Activated T-cell treated with anti-CD3 and anti-CD28 coated beads, Interleukin-2, amount 50 U/mL, for 4 hours (primary cell): ENCODE data around the gene ADGRD2. TPM values are rescaled to one million over a fixed set of nuclear protein-coding genes. Genes with fewer than 3 reads are reported as not detected.
A peak's percentile ranks its signal among the peaks of the same experiment; 100 is the strongest.

Experiments used
- ATAC-seq, 2 donors: fragments of 200-7000 bp; cut with Tn5 transposase; one replicate each; pipeline ENCODE4 v1.10.0; 2021
- DNase-seq: peaks from one replicate; pipeline ENCODE4 v3.0.0-alpha.2; 2020
- H3K27me3 Mint-ChIP-seq: one replicate; pipeline ENCODE4 v1.8.0; 2021; ENCODE audit warnings: low read depth, mixed read lengths
- H3K36me3 Mint-ChIP-seq: one replicate; pipeline ENCODE4 v1.8.0; 2022; ENCODE audit warnings: mixed read lengths; ENCODE audit not compliant: insufficient read depth
- H3K4me1 Mint-ChIP-seq: one replicate; pipeline ENCODE4 v1.8.0; 2021; ENCODE audit warnings: low read depth, mixed read lengths
- H3K4me3 Mint-ChIP-seq: one replicate; pipeline ENCODE4 v1.8.0; 2021; ENCODE audit warnings: mild to moderate bottlenecking, moderate library complexity, mixed read lengths
- H3K9me3 Mint-ChIP-seq: one replicate; pipeline ENCODE4 v1.8.0; 2021; ENCODE audit warnings: mixed read lengths
- total RNA-seq, 3 donors: library from RNA; stranded (reverse); gene quantifications; one replicate each; pipeline ENCODE4 v1.2.1, GENCODE V29; 2021

ADGRD2 gene
- total RNA-seq, 3 donors from 2014 or later = not detected

DNA sequence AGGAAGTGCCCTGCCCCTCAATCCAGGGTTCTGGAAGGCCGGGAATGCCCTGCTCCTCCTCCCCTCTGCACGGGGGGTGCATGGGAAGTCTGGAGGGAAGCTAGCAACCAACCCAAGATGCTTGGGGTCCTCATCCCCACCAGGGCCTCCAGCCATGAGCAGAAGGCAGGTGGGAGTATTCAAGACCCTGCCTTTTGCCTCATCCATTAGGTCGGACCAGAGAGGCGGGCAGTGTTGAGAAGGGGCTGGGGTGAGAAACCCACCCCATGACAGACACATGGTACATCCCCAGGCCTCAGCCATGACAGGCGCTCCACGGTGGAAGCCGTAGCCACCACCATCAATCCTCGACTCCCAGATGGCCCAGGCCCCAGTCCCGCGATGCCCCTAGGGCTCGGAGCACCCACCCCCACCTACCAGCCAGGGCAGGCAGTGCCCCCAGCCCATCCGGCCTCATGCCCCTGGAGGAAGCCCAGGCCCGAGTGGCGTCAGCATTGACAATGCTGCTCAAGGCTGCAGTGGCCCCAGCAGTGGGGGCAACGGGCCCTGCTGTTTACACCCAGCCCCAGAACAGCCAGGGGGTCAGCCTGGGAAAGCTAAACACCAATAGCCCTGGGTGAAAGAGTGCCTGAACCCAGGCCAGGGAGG is 48.4 kb downstream of the ADGRD2 start:
- H3K27me3 Mint-ChIP-seq = peaks cover 22% of the 10 kb centered on the region
- no peak overlapping the region for H3K4me3 Mint-ChIP-seq
- H3K36me3 Mint-ChIP-seq = no peaks in the 10 kb centered on the region
- no peaks in the 10 kb centered on the region for H3K9me3 Mint-ChIP-seq
- no peak for DNase-seq
- ATAC-seq = no peak
- peaks cover 11% of the 10 kb centered on the region for H3K4me1 Mint-ChIP-seq

DNA sequence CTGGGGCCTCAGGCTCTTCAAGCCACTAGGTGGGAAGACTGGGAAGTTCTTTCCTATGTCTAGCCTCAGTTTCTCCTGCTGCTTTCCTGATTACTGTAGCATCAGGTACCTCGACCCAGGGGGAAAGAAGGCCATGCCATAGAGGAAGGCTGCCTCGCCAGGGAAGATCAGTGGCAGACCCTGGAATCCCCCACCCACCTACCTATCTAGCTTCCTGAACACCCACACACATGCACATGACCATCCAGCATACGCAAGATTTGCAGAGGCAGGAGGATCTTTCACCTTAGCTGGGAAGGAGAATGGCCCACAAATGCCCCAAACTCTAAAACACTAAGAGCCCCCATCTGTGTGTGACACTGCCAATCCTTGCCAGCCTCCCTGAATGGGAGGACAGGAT is 49.0 kb downstream of the ADGRD2 start:
- Mint-ChIP-seq H3K36me3 (no peaks in the 10 kb centered on the region), H3K9me3 (no peaks in the 10 kb centered on the region), H3K4me1 (peaks cover 16% of the 10 kb centered on the region), H3K4me3 (no peak overlapping the region), H3K27me3 (peaks cover 27% of the 10 kb centered on the region)
- no peak for ATAC-seq
- DNase-seq = no peak

DNA sequence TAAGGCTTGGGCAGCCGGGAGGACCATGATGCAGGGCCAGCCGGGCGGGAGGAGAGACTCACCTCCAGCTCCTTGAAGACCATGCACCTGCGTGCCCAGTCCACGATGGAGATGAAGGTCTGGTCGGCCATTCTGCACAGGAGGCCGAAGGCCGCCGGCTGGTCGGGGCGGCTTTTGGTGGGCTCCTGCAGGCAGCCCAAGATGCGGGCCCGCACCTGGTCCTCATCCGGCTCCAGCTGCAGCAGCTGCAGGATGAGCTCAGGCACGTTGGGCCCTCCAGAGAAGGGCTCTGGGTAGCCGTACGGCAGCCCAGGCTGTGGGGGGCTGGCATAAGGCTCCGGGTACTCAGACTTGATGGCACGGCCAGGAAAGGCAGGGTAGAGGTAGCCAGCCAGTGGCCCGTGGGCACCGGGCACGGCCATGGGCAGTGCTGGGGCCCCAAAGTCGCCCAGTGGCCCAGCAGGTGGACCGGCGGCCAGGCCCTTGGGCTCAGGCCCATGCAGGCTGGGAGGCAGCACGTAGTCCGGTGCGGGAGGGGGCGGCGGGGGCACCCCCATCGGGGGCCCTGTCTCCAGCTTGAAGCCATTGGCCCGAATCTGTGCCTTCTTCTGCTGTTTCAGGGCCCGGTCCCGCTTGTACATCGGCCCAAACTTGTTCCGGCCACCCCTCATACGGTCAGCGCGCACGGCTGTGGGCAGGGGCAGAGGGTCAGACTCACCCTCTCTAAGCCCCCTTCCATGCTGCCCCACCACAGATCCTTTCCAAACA is 50.0 kb downstream of the ADGRD2 start:
- no peaks in the 10 kb centered on the region for H3K9me3 Mint-ChIP-seq
- no peak for DNase-seq
- H3K4me1 Mint-ChIP-seq = peaks cover 16% of the 10 kb centered on the region
- H3K36me3 Mint-ChIP-seq = no peaks in the 10 kb centered on the region
- no peak overlapping the region for H3K4me3 Mint-ChIP-seq
- no peak for ATAC-seq
- H3K27me3 Mint-ChIP-seq = peaks cover 29% of the 10 kb centered on the region

DNA sequence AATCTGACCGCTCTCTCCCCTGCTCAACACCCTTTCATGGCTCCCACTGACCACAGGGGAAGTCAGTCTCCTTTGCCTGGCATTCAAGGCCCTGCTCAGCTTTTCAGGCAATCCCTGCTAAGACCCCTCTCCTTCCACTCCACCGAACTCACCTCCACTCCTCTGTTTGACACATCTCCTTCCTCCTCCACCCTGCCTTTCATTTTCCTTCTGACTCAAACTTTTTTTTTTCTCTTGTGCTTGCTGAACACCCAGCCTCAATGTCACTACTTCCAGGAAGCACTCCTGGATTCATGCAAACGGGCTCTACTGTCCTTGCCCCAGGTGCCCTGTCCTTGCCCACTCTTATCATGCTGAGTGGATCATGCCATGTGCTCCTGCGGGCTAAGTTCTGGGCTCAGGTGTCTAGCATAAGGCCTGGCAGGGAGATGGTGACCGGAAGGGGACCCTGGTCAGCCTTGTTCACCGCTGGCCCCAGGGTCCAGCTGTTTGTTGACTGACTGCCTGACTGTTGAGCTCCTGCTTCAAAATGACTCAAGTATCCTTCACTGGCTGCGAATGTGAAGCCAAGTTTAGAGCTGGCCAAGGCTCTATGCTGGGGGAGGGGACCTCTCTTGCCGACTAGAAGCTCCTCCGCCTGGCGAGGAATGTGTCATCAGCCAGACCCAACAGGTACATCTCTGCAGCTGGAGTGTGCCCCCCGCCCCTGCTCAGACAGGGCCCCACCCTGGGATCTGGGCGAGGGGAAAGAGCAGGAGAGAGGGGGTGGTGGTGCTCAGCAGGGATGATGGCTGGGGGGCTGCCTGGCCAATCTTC is 50.8 kb downstream of the ADGRD2 start:
- no peak for DNase-seq
- H3K36me3 Mint-ChIP-seq = no peaks in the 10 kb centered on the region
- no peaks in the 10 kb centered on the region for H3K9me3 Mint-ChIP-seq
- peaks cover 35% of the 10 kb centered on the region for H3K27me3 Mint-ChIP-seq
- H3K4me1 Mint-ChIP-seq = peaks cover 12% of the 10 kb centered on the region
- H3K4me3 Mint-ChIP-seq = no peak overlapping the region
- ATAC-seq = no peak

DNA sequence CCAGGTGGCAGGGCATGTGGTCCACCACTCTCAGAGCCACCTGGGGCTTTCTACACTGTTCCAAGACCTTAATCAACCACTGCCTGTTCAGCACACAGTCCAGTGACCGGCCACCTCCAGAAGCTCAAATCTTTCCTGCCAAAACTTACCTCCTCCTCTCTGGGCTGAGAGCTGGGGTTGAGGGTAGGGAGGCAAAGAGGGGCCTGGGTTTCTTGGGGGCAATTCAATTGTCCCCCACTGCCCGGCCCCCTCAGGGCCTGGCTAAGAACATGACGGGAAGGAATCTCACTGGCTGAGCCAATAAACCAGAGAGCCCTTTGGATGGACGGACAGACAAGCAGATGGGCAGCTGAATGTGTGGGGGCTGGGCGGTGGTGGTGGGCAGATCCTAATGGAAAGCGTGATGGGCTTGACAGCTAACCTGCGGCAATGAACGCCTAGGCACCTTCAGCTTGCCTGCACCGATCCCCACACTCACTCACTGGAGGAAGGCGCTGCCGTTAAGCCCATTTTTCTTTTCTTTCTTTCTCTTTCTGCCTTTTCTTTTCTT is 51.6 kb downstream of the ADGRD2 start:
- Mint-ChIP-seq H3K4me1 (peaks cover 8% of the 10 kb centered on the region), H3K36me3 (no peaks in the 10 kb centered on the region), H3K4me3 (no peak overlapping the region), H3K27me3 (peaks cover 43% of the 10 kb centered on the region), H3K9me3 (no peaks in the 10 kb centered on the region)
- ATAC-seq = no peak
- DNase-seq = no peak

DNA sequence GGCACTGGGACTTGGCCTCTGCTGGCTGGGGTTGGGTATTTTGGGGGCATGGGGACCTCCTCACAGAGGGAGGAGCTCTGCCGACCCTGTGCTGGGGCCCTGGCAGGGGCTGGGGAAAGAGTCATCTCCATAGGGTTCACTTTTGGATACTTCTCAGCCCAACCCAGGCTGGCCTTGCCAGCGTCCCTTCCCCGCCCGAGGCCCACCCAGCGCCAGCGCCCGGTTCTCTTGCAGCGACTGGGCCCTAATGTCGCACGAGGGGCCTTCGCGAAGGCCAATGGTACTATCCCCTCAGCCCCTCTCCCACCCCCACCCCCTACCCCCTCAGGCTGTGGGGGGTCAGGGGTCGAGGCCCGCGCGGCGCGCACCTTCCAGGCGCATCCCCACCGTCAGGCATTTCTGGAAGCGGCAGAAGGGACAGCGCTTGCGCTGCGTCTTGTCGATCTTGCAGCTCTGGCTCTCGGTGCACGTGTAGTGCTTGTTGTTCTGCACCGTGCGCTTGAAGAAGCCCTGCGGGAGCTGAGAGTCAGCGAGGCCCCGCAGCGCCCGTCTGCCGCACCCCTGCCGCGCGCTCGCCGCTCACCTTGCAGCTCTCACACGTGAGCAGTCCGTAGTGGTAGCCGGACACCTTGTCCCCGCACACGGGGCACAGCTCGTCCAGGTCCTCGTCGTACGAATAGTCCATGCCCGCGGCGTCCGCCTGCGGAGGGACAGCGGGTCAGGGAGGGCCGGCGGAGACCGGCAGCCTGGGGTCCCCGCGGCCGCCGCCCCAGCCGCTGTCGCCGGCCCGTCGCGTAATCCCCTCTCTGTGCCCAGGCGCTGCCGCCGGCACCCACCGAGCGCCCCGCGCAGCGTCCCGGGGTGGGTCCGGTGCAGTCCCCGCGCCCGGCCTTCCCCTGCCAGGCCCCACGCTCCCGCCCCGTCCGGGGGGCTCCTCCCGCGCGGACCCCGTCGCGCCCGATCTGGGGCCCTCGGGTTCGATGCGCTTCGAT is 52.8 kb downstream of the ADGRD2 start:
- Mint-ChIP-seq H3K4me3 (no peak overlapping the region), H3K9me3 (no peaks in the 10 kb centered on the region), H3K36me3 (no peaks in the 10 kb centered on the region), H3K27me3 (peaks cover 41% of the 10 kb centered on the region), H3K4me1 (peaks cover 8% of the 10 kb centered on the region)
- no peak for ATAC-seq
- no peak for DNase-seq

DNA sequence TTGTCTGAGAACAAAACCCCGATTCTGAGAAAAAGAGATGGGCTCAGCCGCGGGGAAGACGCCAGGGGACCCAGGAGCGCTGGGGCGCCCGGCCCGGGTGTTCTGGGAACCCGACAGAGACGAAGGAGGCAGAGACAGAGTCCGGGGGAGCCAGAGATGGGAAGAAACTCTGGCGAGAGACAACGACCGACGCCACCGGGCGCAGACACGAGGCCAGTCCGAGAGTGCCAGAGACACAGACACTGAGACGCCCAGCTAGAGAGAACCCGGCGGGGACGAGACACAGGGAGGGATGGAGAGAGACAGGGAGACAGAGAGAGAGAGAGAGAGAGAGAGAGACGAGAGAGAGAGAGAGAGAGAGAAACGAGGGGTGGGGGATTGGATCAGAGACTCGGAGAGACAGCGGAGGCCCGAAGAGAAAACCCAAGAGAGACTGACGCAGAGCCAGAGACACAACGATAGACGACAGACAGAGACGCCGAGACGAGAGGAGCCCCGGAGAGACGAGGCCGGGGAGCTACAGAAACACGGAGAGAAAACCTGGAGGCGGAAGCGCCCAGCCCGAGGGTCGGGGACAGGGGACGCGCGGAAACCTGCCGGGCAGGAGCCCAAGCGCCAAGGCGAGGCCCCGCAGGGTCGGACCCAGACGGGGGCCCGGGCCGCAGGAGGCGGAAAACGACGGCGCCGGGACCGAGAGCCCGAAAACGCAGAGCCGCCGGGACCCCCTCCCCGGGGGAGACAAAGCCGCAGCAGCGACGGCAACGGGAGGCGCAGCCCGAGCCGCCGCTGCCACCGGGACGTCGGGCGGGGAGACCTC is 53.7 kb downstream of the ADGRD2 start:
- no peak for DNase-seq
- peaks cover 41% of the 10 kb centered on the region for H3K27me3 Mint-ChIP-seq
- H3K4me3 Mint-ChIP-seq = peak overlapping the region; percentile 74
- no peaks in the 10 kb centered on the region for H3K36me3 Mint-ChIP-seq
- no peaks in the 10 kb centered on the region for H3K9me3 Mint-ChIP-seq
- peaks cover 8% of the 10 kb centered on the region for H3K4me1 Mint-ChIP-seq
- ATAC-seq = no peak

DNA sequence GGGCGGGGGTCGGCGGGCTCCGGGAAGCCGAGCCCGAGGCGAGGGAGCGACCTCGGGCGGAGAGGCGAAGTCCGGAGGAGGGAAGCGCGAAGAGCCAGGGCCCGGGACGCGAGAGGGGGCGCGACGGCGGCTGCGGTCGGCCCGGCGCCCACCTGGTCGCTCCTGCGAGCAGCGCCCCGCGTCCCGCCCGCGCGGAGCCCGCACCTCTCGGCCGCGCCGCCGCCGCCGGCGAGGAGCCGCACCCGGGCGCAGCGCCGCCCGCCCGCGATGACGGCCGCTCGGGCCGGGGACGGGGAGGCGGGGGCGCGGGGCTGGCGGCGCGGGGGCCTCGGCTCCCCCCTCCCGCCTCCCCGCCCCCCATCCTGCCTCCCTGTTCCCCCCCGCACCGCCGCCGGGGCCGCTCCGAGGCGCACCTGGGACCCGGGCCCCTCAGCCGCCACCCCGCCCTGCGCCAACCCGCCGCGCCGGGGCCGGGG is 54.3 kb downstream of the ADGRD2 start:
- H3K4me1 Mint-ChIP-seq = peaks cover 5% of the 10 kb centered on the region
- ATAC-seq (peak; percentile 14 to 32), DNase-seq (no peak)
- no peaks in the 10 kb centered on the region for H3K9me3 Mint-ChIP-seq
- H3K27me3 Mint-ChIP-seq = peaks cover 39% of the 10 kb centered on the region
- H3K36me3 Mint-ChIP-seq = no peaks in the 10 kb centered on the region
- H3K4me3 Mint-ChIP-seq = no peak overlapping the region

DNA sequence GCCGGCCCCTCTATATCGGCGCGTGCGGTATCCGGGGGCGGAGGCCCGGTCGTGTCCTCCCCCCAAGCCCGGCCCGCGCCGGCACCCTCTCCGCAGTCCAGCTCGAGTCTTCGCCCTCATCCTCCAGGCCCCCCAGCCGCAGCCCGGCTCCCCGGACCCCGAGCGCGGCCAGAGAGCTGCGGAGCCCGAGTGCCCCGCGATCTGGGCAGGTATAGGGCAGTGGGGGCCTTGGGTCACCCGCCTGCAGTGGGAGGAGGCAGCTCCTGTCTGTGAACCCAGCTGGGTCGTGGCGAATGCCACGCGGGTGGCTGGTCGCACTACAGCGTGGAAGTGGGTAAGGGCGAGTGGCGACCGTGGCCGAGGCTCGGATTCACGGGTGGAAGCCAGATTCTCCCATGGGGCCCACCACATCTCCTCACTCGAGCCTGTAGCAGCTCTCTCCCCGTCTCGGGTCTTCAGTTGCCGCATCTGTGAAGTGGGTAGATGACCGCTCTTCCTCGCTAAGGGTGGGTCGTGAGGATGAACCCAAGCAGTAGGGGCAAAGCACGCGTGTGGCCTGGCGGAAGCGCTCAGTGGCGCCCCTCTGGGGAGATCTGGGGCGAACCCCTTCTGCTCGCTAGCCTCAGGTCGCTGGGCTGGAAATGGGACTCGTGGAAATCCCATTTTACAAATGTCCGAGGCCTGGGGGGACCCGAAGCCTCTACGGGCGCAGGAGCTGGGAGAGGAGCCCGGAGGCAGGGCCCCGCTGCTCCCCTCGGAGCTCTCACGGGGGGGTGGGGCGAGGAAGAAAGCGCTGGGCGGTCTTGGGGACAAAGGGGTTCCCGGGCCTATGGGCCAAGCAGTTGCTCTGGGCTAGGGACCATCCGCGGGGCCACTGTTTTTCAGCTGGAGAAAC is 55.0 kb downstream of the ADGRD2 start:
- H3K27me3 Mint-ChIP-seq = peaks cover 37% of the 10 kb centered on the region
- H3K4me1 Mint-ChIP-seq = peaks cover 5% of the 10 kb centered on the region
- no peaks in the 10 kb centered on the region for H3K36me3 Mint-ChIP-seq
- peak in 1 of 2 donors; percentile 28 for ATAC-seq
- DNase-seq = no peak
- no peak overlapping the region for H3K4me3 Mint-ChIP-seq
- H3K9me3 Mint-ChIP-seq = no peaks in the 10 kb centered on the region

DNA sequence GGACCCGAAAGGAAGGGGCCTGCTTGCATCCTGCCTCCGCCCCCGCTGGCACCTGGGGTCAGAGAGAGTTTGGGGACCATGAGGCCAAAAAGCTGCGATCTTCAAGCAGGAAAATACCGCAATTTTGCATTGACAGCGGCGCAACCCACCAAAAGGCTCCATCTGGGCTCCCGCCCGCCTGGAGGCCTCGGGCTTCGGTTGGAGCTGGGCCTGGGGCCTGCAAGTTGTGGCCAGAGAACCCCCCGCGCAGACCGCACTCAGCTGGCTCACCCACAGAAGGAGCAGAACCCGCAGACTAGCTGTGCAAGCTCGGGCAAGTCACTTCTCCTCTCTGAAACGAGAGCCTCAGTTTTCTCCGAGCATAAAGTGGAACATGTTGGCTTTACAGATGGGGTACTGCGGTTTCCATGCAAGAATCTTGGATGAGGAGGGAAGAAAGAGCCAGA is 55.7 kb downstream of the ADGRD2 start:
- no peaks in the 10 kb centered on the region for H3K36me3 Mint-ChIP-seq
- no peaks in the 10 kb centered on the region for H3K9me3 Mint-ChIP-seq
- H3K4me1 Mint-ChIP-seq = peaks cover 5% of the 10 kb centered on the region
- no peak for ATAC-seq
- no peak overlapping the region for H3K4me3 Mint-ChIP-seq
- peaks cover 34% of the 10 kb centered on the region for H3K27me3 Mint-ChIP-seq
- no peak for DNase-seq

DNA sequence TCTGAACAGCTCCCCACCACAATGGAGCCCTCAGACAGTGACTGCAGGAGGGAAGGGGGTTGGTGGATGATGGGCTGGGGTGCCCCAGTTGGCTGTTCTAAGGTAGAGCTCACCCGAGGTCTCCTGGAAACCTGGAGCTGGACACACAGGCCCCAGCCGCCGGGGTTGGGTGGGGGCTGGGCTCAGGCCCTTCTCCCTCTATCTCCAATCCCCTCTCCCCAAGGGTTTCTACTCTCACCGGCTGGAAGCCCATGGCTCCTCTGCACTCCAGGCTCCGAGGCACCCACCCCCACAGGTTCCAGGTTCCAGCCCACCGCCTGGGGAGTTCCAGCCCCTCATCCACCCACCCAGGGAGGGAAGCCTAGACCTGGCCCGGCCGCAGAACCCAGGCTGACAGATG is 56.2 kb downstream of the ADGRD2 start:
- Mint-ChIP-seq H3K4me3 (no peak overlapping the region), H3K4me1 (peaks cover 5% of the 10 kb centered on the region), H3K9me3 (no peaks in the 10 kb centered on the region), H3K27me3 (peaks cover 37% of the 10 kb centered on the region), H3K36me3 (no peaks in the 10 kb centered on the region)
- no peak for ATAC-seq
- DNase-seq = no peak
